GM23248 (cell line): ENCODE measurements around the gene RSF1. TPM values are rescaled to one million over a fixed set of nuclear protein-coding genes. Genes with fewer than 3 reads are reported as not detected.

Experiments used
- DNase-seq: peaks from one replicate; pipeline ENCODE4 v3.0.0-alpha.2; 2015
- H2AFZ ChIP-seq: fragments of 200-600 bp; sonication (generic); 2 replicates; pipeline ENCODE4 v1.6.1; 2016; ENCODE audit warnings: antibody characterized with exemption
- H3F3A ChIP-seq: fragments of 200-600 bp; sonication (generic); 2 replicates; pipeline ENCODE4 v1.6.1; 2016; ENCODE audit warnings: mild to moderate bottlenecking, antibody characterized with exemption, mixed run types; ENCODE audit not compliant: insufficient read depth
- H3K27ac ChIP-seq: fragments of 200-600 bp; sonication (generic); 2 replicates; pipeline ENCODE4 v1.5.1; 2016; ENCODE audit warnings: mild to moderate bottlenecking
- H3K27me3 ChIP-seq: fragments of 200-600 bp; sonication (generic); replicated peaks from 2 replicates; pipeline ENCODE4 v1.6.1; 2016; ENCODE audit warnings: mild to moderate bottlenecking; ENCODE audit not compliant: insufficient read depth
- H3K36me3 ChIP-seq: fragments of 200-600 bp; sonication (generic); 2 replicates; pipeline ENCODE4 v1.6.1; 2016; ENCODE audit warnings: low read depth, mild to moderate bottlenecking
- H3K4me1 ChIP-seq: fragments of 200-600 bp; sonication (generic); 2 replicates; pipeline ENCODE4 v1.6.1; 2016; ENCODE audit warnings: mild to moderate bottlenecking; ENCODE audit not compliant: insufficient read depth
- H3K4me2 ChIP-seq: fragments of 200-600 bp; sonication (generic); one replicate; pipeline ENCODE4 v1.6.1; 2016; ENCODE audit warnings: mild to moderate bottlenecking; ENCODE audit not compliant: unreplicated experiment
- H3K4me3 ChIP-seq: fragments of 200-600 bp; sonication (generic); 2 replicates; pipeline ENCODE4 v1.5.1; 2016; ENCODE audit warnings: mild to moderate bottlenecking
- H3K79me2 ChIP-seq: fragments of 200-600 bp; sonication (generic); 2 replicates; pipeline ENCODE4 v1.6.1; 2016; ENCODE audit warnings: mild to moderate bottlenecking; ENCODE audit not compliant: insufficient read depth
- H3K9ac ChIP-seq: fragments of 200-600 bp; sonication (generic); 2 replicates; pipeline ENCODE4 v1.6.1; 2016; ENCODE audit warnings: mild to moderate bottlenecking
- H3K9me2 ChIP-seq: fragments of 200-600 bp; sonication (generic); 2 replicates; pipeline ENCODE4 v1.6.1; 2016; ENCODE audit warnings: mixed run types, mild to moderate bottlenecking, moderate library complexity; ENCODE audit not compliant: insufficient read depth
- H3K9me3 ChIP-seq: fragments of 200-600 bp; sonication (generic); one replicate; pipeline ENCODE4 v1.6.1; 2017; ENCODE audit warnings: low read depth
- H4K20me1 ChIP-seq: fragments of 200-600 bp; sonication (generic); 2 replicates; pipeline ENCODE4 v1.6.0; 2016; ENCODE audit not compliant: insufficient read depth
- EZH2 ChIP-seq: fragments of 200-600 bp; sonication (generic); IDR thresholded peaks from 2 replicates; pipeline ENCODE4 v1.6.1; 2018; ENCODE audit warnings: antibody characterized with exemption, mild to moderate bottlenecking; ENCODE audit not compliant: insufficient read depth, poor library complexity, severe bottlenecking
- EZH2phosphoT487 ChIP-seq: fragments of 200-600 bp; sonication (generic); IDR thresholded peaks from 2 replicates; pipeline ENCODE4 v1.6.1; 2018; ENCODE audit warnings: antibody characterized with exemption, moderate library complexity, mild to moderate bottlenecking, low read depth; ENCODE audit not compliant: insufficient read depth
- WGBS, 2 experiments: methylation state at CpG; one replicate each; pipeline ENCODE4 v1.1.6; 2015 to 2017; ENCODE audit warnings: low lambda C conversion rate in 2 of 2, low coverage in 1 of 2; ENCODE audit errors: missing lambda C conversion rate in 2 of 2; 5-methylcytosine and 5-hydroxymethylcytosine counted together
- in situ Hi-C: fragments of 300-500 bp; cut with MboI; formaldehyde crosslinking; loops from 2 replicates; pipeline ENCODE4 v1.15.0; 2020
- polyA plus RNA-seq: library from polyadenylated mRNA; unstranded; fragments of >200 nt; fragmentation: Nextera tagmentation; extraction: Ambion mirVana; gene quantifications from 2 replicates; pipeline ENCODE4 v1.2.1, GENCODE V29; 2016
- total RNA-seq: library from RNA; depleted of rRNA; stranded (reverse); fragments of >200 nt; shearing (Covaris generic); gene quantifications from 2 replicates; pipeline ENCODE4 v1.2.3, GENCODE V29; 2014

The RSF1 gene
- total and polyA plus RNA-seq, 2 experiments from 2014 or later: 39.0 to 48.2 TPM

- H3K9me3 ChIP-seq: no peaks in the 10 kb centered on the region
- H3F3A ChIP-seq: no peaks in the 10 kb centered on the region
- no peak overlapping the region for H3K4me3 ChIP-seq
- 35 to 48% methylated on average over 3 of the region's 3 CpGs for WGBS, 2 experiments
- no peak overlapping the region for H3K27ac ChIP-seq
- H3K4me1 ChIP-seq: no peaks in the 10 kb centered on the region
- TF ChIP-seq EZH2phosphoT487: no peak
- TF ChIP-seq EZH2: no peak
- no peak overlapping the region for H3K4me2 ChIP-seq
- DNase-seq: no peak
- no peak overlapping the region for H2AFZ ChIP-seq
- no peaks in the 10 kb centered on the region for H3K9me2 ChIP-seq
- no peaks in the 10 kb centered on the region for H3K27me3 ChIP-seq
- in situ Hi-C loops: no loop called here
- no peaks in the 10 kb centered on the region for H3K79me2 ChIP-seq
- no peak overlapping the region for H3K9ac ChIP-seq
- H4K20me1 ChIP-seq: no peaks in the 10 kb centered on the region
- no peaks in the 10 kb centered on the region for H3K36me3 ChIP-seq
Observed at GRCh38 chr11:77650123-77650522, 170.4 kb downstream of the RSF1 start.

- Histone ChIP-seq H3K4me2 (no peak overlapping the region), H3F3A (no peaks in the 10 kb centered on the region), H2AFZ (no peak overlapping the region), H3K4me3 (no peak overlapping the region), H3K79me2 (no peaks in the 10 kb centered on the region), H3K9me3 (no peaks in the 10 kb centered on the region), H3K9me2 (no peaks in the 10 kb centered on the region), H3K27ac (no peak overlapping the region), H3K9ac (no peak overlapping the region), H4K20me1 (no peaks in the 10 kb centered on the region), H3K36me3 (no peaks in the 10 kb centered on the region), H3K4me1 (0 out of 2 replicates have a peak, but pooled peaks cover 7% of the 10 kb centered on the region), H3K27me3 (no peaks in the 10 kb centered on the region)
- peak; percentile 33 for DNase-seq
- 57 to 58% methylated on average over 3 of the region's 3 CpGs for WGBS, 2 experiments
- in situ Hi-C loops: no loop called here
- TF ChIP-seq EZH2: no peak
Observed at GRCh38 chr11:77647654-77648305, 172.7 kb downstream of the RSF1 start.

- Histone ChIP-seq H3K4me2 (peak overlapping the region; percentile 30), H3K4me1 (0 out of 2 replicates have a peak, but pooled peaks cover 7% of the 10 kb centered on the region), H3K4me3 (no peak overlapping the region), H3K9ac (no peak overlapping the region), H4K20me1 (no peaks in the 10 kb centered on the region), H3K79me2 (no peaks in the 10 kb centered on the region), H3F3A (no peaks in the 10 kb centered on the region), H2AFZ (peak overlapping the region; percentile 83), H3K27ac (no peak overlapping the region), H3K27me3 (no peaks in the 10 kb centered on the region), H3K9me3 (no peaks in the 10 kb centered on the region), H3K36me3 (no peaks in the 10 kb centered on the region), H3K9me2 (no peaks in the 10 kb centered on the region)
- in situ Hi-C loops: no loop called here
- WGBS, 2 experiments: 100% methylated on average over 1 of the region's 1 CpG
- no peak for TF ChIP-seq EZH2phosphoT487
- no peak for TF ChIP-seq EZH2
- DNase-seq: no peak
Observed at GRCh38 chr11:77644887-77645286, 175.6 kb downstream of the RSF1 start.

- H2AFZ ChIP-seq: peak overlapping the region; percentile 44; the same call in 1 of the 2 replicates
- H3K9me3 ChIP-seq: no peaks in the 10 kb centered on the region
- WGBS, 2 experiments: 52 to 56% methylated on average over 2 of the region's 2 CpGs
- DNase-seq: no peak
- H3K27ac ChIP-seq: no peak overlapping the region
- no peaks in the 10 kb centered on the region for H3K36me3 ChIP-seq
- no peaks in the 10 kb centered on the region for H3K27me3 ChIP-seq
- no peak overlapping the region for H3K4me2 ChIP-seq
- H3K79me2 ChIP-seq: peaks cover 3% of the 10 kb centered on the region
- TF ChIP-seq EZH2phosphoT487 (no peak), EZH2 (no peak)
- no peaks in the 10 kb centered on the region for H3F3A ChIP-seq
- no peaks in the 10 kb centered on the region for H4K20me1 ChIP-seq
- H3K4me1 ChIP-seq: 0 out of 2 replicates have a peak, but pooled peaks cover 7% of the 10 kb centered on the region
- in situ Hi-C loops: no loop called here
- no peak overlapping the region for H3K9ac ChIP-seq
- H3K4me3 ChIP-seq: no peak overlapping the region
- no peaks in the 10 kb centered on the region for H3K9me2 ChIP-seq
Observed at GRCh38 chr11:77642228-77642627, 178.3 kb downstream of the RSF1 start.
